GM19452 (cell line): ENCODE results near the gene IGSF8.

ENCODE experiments used
- ATAC-seq: cut with Tn5 transposase; IDR thresholded peaks from one replicate; pipeline ENCODE4 v1.9.1; 2021; ENCODE audit not compliant: unreplicated experiment

Gene IGSF8

GRCh38 chr1:160043543-160043942 lies 54.9 kb downstream of the IGSF8 start:
- ATAC-seq: no peak
